K562 (cell line): ENCODE results near the gene LILRB3. TPM values are rescaled to one million over a fixed set of nuclear protein-coding genes. Genes with fewer than 3 reads are reported as not detected.

Experiments
- CBX8 ChIP-seq: fragments of 200-600 bp; sonication (generic); IDR thresholded peaks from 2 replicates; pipeline ENCODE4 v1.6.1; 2012; ENCODE audit warnings: borderline replicate concordance, mixed run types, low read depth, mild to moderate bottlenecking, moderate library complexity, mixed read lengths, low read length, control low read depth, inconsistent platforms; ENCODE audit not compliant: poor library complexity, severe bottlenecking; ENCODE audit errors: extremely low read depth
- CEBPB ChIP-seq: fragments of 450-650 bp; IDR thresholded peaks from 2 replicates; pipeline ENCODE4 v1.6.1; 2016; ENCODE audit warnings: missing genetic modification characterization, missing compliant biosample characterization
- FOXP1 ChIP-seq: sonication (generic); formaldehyde crosslinking; IDR thresholded peaks from 2 replicates; pipeline ENCODE4 v1.8.0; 2022; ENCODE audit warnings: mild to moderate bottlenecking, missing genetic modification reagents
- HNRNPK ChIP-seq: fragments of 200-400 bp; formaldehyde crosslinking; IDR thresholded peaks from one replicate; pipeline ENCODE4 v1.6.1; 2018; ENCODE audit warnings: mild to moderate bottlenecking, low read depth, low read length; ENCODE audit not compliant: poor library complexity, severe bottlenecking
- JUNB ChIP-seq: fragments of 450-650 bp; formaldehyde crosslinking; conservative IDR thresholded peaks from 2 replicates; pipeline ENCODE4 v1.4.0; 2020; ENCODE audit warnings: mild to moderate bottlenecking
- PURB ChIP-seq: sonication (generic); formaldehyde crosslinking; IDR thresholded peaks from 2 replicates; pipeline ENCODE4 v1.9.0; 2021; ENCODE audit warnings: low read depth, mild to moderate bottlenecking, missing genetic modification reagents
- WHSC1 ChIP-seq: IDR thresholded peaks from one replicate; pipeline ENCODE4 v1.6.1; 2012; ENCODE audit warnings: low read length, control low read depth, inconsistent platforms
- ZC3H11A ChIP-seq: IDR thresholded peaks from 2 replicates; pipeline ENCODE4 v1.6.1; 2012; ENCODE audit warnings: low read depth, low read length, improper control_type of control experiment
- ZNF12 ChIP-seq: sonication (generic); formaldehyde crosslinking; IDR thresholded peaks from 2 replicates; pipeline ENCODE4 v1.4.0; 2020; ENCODE audit warnings: mild to moderate bottlenecking, missing genetic modification reagents
- ZNF133 ChIP-seq: fragments of 250-450 bp; sonication (Bioruptor Pico); IDR thresholded peaks from 2 replicates; pipeline ENCODE4 v1.4.0; 2020; ENCODE audit warnings: mild to moderate bottlenecking
- ZNF146 ChIP-seq: IDR thresholded peaks from one replicate; pipeline ENCODE4 v1.6.1; 2018; ENCODE audit warnings: missing compliant biosample characterization; ENCODE audit not compliant: unreplicated experiment
- ZNF197 ChIP-seq: fragments of 200-800 bp; sonication (Bioruptor generic); IDR thresholded peaks from 2 replicates; pipeline ENCODE4 v1.6.1; 2016; ENCODE audit warnings: low read depth, missing genetic modification characterization, missing compliant biosample characterization
- ZNF212 ChIP-seq: fragments of 450-650 bp; formaldehyde crosslinking; IDR thresholded peaks from 2 replicates; pipeline ENCODE4 v1.4.0; 2020; ENCODE audit warnings: mild to moderate bottlenecking
- ZNF354B ChIP-seq: fragments of 250-450 bp; sonication (Bioruptor Pico); IDR thresholded peaks from 2 replicates; pipeline ENCODE4 v1.4.0; 2020
- ZNF766 ChIP-seq: fragments of 200-800 bp; sonication (Bioruptor generic); conservative IDR thresholded peaks from 2 replicates; pipeline ENCODE4 v1.6.1; 2016; ENCODE audit warnings: missing genetic modification characterization, missing compliant biosample characterization
- ZNF830 ChIP-seq: fragments of 250-450 bp; sonication (Bioruptor Pico); IDR thresholded peaks from 2 replicates; pipeline ENCODE4 v1.5.0; 2021; ENCODE audit warnings: mild to moderate bottlenecking
- polyA plus RNA-seq, 8 experiments: library from polyadenylated mRNA; depleted of rRNA in 4 of 8; stranded (reverse) in 5 of 8; unstranded in 3 of 8; fragments of >200 nt; fragmentation: Nextera tagmentation in 2 of 8; fragmentation: Illumina TruSeq in 1 of 8; extraction: Ambion mirVana in 2 of 8; extraction: Trizol in 1 of 8; gene quantifications; 2 replicates each; pipeline versions ENCODE4 v1.2.1 to v1.2.3, GENCODE V29; 2011 to 2014; ENCODE audit warnings: inconsistent platforms in 1 of 8, missing spikeins in 1 of 8
- total RNA-seq, 7 experiments: library from RNA; depleted of rRNA in 6 of 7; stranded (reverse); fragments of >200 nt in 6 of 7; fragmentation: Illumina TruSeq in 2 of 7; extraction: Trizol in 2 of 7; gene quantifications; 2 replicates each; pipeline versions ENCODE4 v1.2.1 to v1.2.3, GENCODE V29; 2011 to 2021; ENCODE audit warnings: low replicate concordance in 1 of 7
- TF ChIP-seq, protein P1 (sequence below): fragments of 200-800 bp; sonication (Bioruptor generic); IDR thresholded peaks from 2 replicates; pipeline ENCODE4 v1.6.1; 2016; ENCODE audit warnings: missing genetic modification characterization, missing compliant biosample characterization
- TF ChIP-seq, protein P2 (sequence below), 2 experiments: fragments of 250-450 bp in 1 of 2; fragments of 450-650 bp in 1 of 2; sonication (Bioruptor Pico) in 1 of 2; IDR thresholded peaks; 2 replicates each; pipeline versions ENCODE4 v1.6.1 to v1.8.0; 2016 to 2021; ENCODE audit warnings: mild to moderate bottlenecking in 2 of 2, moderate library complexity in 2 of 2, missing compliant biosample characterization in 1 of 2, missing genetic modification characterization in 1 of 2
- TF ChIP-seq, protein P3 (sequence below): fragments of 450-650 bp; formaldehyde crosslinking; conservative IDR thresholded peaks from 2 replicates; pipeline ENCODE4 v1.4.0; 2022; ENCODE audit warnings: mild to moderate bottlenecking, missing genetic modification characterization
- TF ChIP-seq, protein P4 (sequence below), 2 experiments: fragments of 450-650 bp in 1 of 2; sonication (generic) in 1 of 2; formaldehyde crosslinking; conservative IDR thresholded peaks; 2 replicates each; pipeline versions ENCODE4 v1.4.0 to v1.8.1; 2020 to 2022; ENCODE audit warnings: mild to moderate bottlenecking in 1 of 2, missing genetic modification reagents in 1 of 2

Gene LILRB3
- total and polyA plus RNA-seq, 9 of the 15 experiments (the other 6 are each of a cell fraction or from before 2014, with no cell fraction given): 0.01 to 0.09 TPM; not detected in 7

DNA sequence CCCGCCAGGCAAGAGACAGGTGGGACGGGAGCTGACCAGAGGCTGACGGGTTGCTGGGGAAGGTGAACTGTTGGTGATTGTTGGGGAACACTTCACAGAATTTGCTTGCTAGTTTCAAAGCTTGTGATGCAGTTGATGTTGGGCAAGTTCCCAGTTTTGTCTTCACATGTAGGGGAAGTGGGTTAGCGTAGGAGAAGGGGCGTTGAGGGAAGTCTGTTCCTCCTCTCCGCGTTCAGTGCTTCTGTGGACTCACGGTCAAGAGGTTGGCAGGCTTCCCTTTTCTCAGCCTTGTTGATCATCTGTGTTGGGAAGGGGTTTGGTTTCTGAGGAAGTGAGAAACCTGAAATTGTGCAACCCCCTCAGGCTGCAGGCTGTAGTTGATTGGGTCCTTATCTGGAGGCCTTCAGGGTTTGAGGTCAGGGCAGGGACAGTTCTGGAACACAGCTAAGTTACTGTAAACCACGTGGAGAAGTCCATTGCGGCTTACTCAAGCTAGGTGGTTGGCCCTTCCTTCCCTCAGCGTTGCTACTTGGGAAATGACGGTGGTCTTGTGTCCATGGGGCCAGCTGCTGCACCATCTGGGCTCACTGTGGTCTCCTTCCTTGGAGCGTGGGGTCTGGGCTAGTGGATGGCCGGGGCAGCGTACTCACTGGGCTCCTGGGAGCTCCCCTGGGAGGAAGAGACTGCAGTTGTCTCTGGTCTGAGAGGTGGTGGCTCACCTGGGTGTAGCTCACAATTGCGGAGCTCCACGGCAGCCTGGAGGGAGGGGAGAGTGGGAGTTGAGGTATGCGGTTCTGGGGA is 14.6 kb downstream of the LILRB3 start (continued):
- TF ChIP-seq ZNF12 (CRISPR knock-in tag) (no peak), JUNB (CRISPR knock-in tag) (no peak), ZNF133 (CRISPR knock-in tag) (no peak), ZNF212 (CRISPR knock-in tag) (no peak), CEBPB (tag) (peak; percentile 100), ZNF354B (no peak), ZNF830 (CRISPR knock-in tag) (no peak), ZNF766 (peak; percentile 99), FOXP1 (CRISPR knock-in tag) (peak; percentile 91), ZNF197 (CRISPR knock-in tag) (no peak), ZNF146 (CRISPR knock-in tag) (no peak), HNRNPK (no peak), WHSC1 (no peak), CBX8 (no peak), ZC3H11A (no peak), PURB (CRISPR knock-in tag) (no peak)
- TF ChIP-seq, protein P1, sequence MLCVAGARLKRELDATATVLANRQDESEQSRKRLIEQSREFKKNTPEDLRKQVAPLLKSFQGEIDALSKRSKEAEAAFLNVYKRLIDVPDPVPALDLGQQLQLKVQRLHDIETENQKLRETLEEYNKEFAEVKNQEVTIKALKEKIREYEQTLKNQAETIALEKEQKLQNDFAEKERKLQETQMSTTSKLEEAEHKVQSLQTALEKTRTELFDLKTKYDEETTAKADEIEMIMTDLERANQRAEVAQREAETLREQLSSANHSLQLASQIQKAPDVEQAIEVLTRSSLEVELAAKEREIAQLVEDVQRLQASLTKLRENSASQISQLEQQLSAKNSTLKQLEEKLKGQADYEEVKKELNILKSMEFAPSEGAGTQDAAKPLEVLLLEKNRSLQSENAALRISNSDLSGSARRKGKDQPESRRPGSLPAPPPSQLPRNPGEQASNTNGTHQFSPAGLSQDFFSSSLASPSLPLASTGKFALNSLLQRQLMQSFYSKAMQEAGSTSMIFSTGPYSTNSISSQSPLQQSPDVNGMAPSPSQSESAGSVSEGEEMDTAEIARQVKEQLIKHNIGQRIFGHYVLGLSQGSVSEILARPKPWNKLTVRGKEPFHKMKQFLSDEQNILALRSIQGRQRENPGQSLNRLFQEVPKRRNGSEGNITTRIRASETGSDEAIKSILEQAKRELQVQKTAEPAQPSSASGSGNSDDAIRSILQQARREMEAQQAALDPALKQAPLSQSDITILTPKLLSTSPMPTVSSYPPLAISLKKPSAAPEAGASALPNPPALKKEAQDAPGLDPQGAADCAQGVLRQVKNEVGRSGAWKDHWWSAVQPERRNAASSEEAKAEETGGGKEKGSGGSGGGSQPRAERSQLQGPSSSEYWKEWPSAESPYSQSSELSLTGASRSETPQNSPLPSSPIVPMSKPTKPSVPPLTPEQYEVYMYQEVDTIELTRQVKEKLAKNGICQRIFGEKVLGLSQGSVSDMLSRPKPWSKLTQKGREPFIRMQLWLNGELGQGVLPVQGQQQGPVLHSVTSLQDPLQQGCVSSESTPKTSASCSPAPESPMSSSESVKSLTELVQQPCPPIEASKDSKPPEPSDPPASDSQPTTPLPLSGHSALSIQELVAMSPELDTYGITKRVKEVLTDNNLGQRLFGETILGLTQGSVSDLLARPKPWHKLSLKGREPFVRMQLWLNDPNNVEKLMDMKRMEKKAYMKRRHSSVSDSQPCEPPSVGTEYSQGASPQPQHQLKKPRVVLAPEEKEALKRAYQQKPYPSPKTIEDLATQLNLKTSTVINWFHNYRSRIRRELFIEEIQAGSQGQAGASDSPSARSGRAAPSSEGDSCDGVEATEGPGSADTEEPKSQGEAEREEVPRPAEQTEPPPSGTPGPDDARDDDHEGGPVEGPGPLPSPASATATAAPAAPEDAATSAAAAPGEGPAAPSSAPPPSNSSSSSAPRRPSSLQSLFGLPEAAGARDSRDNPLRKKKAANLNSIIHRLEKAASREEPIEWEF (CRISPR knock-in tag): peak; percentile 38; the same call in 1 of the 2 replicates
- TF ChIP-seq, protein P2, sequence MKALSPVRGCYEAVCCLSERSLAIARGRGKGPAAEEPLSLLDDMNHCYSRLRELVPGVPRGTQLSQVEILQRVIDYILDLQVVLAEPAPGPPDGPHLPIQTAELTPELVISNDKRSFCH (CRISPR knock-in tag; IDR thresholded peaks at IDR 0.05): no peak
- TF ChIP-seq, protein P2 (tag; IDR thresholded peaks at IDR 0.05): peak; percentile 79; the same call in 1 of the 2 replicates
- TF ChIP-seq, protein P3, sequence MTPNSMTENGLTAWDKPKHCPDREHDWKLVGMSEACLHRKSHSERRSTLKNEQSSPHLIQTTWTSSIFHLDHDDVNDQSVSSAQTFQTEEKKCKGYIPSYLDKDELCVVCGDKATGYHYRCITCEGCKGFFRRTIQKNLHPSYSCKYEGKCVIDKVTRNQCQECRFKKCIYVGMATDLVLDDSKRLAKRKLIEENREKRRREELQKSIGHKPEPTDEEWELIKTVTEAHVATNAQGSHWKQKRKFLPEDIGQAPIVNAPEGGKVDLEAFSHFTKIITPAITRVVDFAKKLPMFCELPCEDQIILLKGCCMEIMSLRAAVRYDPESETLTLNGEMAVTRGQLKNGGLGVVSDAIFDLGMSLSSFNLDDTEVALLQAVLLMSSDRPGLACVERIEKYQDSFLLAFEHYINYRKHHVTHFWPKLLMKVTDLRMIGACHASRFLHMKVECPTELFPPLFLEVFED (CRISPR knock-in tag): peak; percentile 97
- TF ChIP-seq, protein P4, sequence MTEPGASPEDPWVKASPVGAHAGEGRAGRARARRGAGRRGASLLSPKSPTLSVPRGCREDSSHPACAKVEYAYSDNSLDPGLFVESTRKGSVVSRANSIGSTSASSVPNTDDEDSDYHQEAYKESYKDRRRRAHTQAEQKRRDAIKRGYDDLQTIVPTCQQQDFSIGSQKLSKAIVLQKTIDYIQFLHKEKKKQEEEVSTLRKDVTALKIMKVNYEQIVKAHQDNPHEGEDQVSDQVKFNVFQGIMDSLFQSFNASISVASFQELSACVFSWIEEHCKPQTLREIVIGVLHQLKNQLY (CRISPR knock-in tag; conservative IDR thresholded peaks at IDR 0.05): peak in 1 of 2 experiments; percentile 78; a peak in 2 of 4 replicates
